Measurements from ENCODE around the gene NTNG2.
A peak's percentile ranks its signal among the peaks of the same experiment; 100 is the strongest.

The NTNG2 gene

DNA sequence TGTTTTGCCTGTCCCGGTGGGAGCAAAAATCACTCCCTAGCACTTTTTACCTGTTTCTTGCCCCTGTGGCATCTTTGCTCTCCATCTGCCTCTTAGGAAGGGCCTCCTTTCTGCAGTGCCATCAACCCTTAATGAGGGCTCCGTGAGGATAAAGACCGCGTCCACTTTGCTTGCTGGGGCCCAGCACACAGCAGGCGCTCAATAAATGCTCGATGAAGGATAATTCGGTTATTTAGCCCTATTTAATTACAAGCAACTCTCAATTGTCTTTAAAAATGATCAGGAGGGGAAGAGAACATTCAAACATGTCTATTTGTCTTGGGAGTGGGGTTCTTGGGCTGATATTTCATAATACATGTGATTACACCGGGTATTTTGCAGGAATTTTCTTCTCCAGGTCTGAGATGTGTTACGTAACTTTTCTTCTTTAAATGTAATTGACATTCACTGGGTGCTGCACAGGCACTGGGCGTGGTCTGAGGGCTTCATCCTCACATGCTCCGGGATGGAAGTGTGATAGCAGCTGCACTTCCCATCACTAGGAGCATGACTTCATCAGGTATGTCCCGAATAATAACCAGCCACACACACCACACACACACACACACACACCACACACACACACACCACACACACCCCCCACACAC lies 19.8 kb upstream of the NTNG2 start:
- Histone ChIP-seq H3K27ac (ENCODE audit: extremely low read depth, low read depth, low read length) (no peak overlapping the region), H3K36me3 (ENCODE audit: control insufficient read depth in 2 of 2, insufficient read depth in 1 of 2, low read length in 2 of 2) (no peaks in the 10 kb centered on the region), H3K4me1 (ENCODE audit: control insufficient read depth, insufficient read depth, low read length) (no peaks in the 10 kb centered on the region), H3K4me3 (ENCODE audit: low read depth, low read length) (no peak overlapping the region), H3K9me3 (ENCODE audit: control insufficient read depth, insufficient read depth, low read depth, low read length) (no peaks in the 10 kb centered on the region)
- POLR2A ChIA-PET: no interaction called here
- TF ChIP-seq GLI2 (tag by site-specific recombination; IDR thresholded peaks at IDR 0.05; ENCODE audit: borderline replicate concordance, low read depth): no peak
- no peak for TF ChIP-seq SP3 (tag by site-specific recombination; IDR thresholded peaks at IDR 0.05)
- TF ChIP-seq ZFP3 (tag by site-specific recombination; IDR thresholded peaks at IDR 0.05; ENCODE audit: low read depth): no peak
- TF ChIP-seq ZNF792 (tag by site-specific recombination; IDR thresholded peaks at IDR 0.05): no peak
- TF ChIP-seq, protein P1, sequence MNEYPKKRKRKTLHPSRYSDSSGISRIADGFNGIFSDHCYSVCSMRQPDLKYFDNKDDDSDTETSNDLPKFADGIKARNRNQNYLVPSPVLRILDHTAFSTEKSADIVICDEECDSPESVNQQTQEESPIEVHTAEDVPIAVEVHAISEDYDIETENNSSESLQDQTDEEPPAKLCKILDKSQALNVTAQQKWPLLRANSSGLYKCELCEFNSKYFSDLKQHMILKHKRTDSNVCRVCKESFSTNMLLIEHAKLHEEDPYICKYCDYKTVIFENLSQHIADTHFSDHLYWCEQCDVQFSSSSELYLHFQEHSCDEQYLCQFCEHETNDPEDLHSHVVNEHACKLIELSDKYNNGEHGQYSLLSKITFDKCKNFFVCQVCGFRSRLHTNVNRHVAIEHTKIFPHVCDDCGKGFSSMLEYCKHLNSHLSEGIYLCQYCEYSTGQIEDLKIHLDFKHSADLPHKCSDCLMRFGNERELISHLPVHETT (tag by site-specific recombination; IDR thresholded peaks at IDR 0.05): no peak
- TF ChIP-seq ZNF660 (tag by site-specific recombination; IDR thresholded peaks at IDR 0.05): no peak
- no peak for TF ChIP-seq ZNF776 (tag by site-specific recombination; IDR thresholded peaks at IDR 0.05; ENCODE audit: borderline replicate concordance)
- TF ChIP-seq ZNF623 (tag by site-specific recombination; IDR thresholded peaks at IDR 0.05): no peak
- no peak for TF ChIP-seq ZNF707 (tag by site-specific recombination; IDR thresholded peaks at IDR 0.05)
- TF ChIP-seq OSR2 (tag by site-specific recombination; IDR thresholded peaks at IDR 0.05): no peak
- CTCF ChIA-PET: interaction anchor here (0.6 to 1.1 kb wide), 3 partner anchors 29 to 382 kb away, joined by 3 to 5 read pairs (median 4); no protein-coding TSS in a partner anchor

- POLR2A ChIA-PET: interaction anchor here (0.5 to 0.7 kb wide), 2 partner anchors 10 to 98 kb away, joined by 5 to 8 read pairs; no protein-coding TSS in a partner anchor
- CTCF ChIA-PET: interaction anchor here (0.5 to 2.8 kb wide), 5 partner anchors 16 to 474 kb away, joined by 3 to 17 read pairs (median 3); no protein-coding TSS in a partner anchor
- H3K4me3 ChIP-seq (ENCODE audit: low read depth, low read length): no peak overlapping the region
- H3K36me3 ChIP-seq (ENCODE audit: control insufficient read depth in 2 of 2, insufficient read depth in 1 of 2, low read length in 2 of 2): no peaks in the 10 kb centered on the region
- 0 out of 2 replicates have a peak, but pooled peaks have one; percentile 21 for TF ChIP-seq SP7 (tag by site-specific recombination; IDR thresholded peaks at IDR 0.05)
- TF ChIP-seq ZNF776 (tag by site-specific recombination; IDR thresholded peaks at IDR 0.05; ENCODE audit: borderline replicate concordance): no peak
- H3K4me1 ChIP-seq (ENCODE audit: control insufficient read depth, insufficient read depth, low read length): no peaks in the 10 kb centered on the region
- H3K9me3 ChIP-seq (ENCODE audit: control insufficient read depth, insufficient read depth, low read depth, low read length): no peaks in the 10 kb centered on the region
- H3K27ac ChIP-seq (ENCODE audit: extremely low read depth, low read depth, low read length): no peak overlapping the region
Measured at GRCh38 chr9:132142924-132143323, 18.9 kb upstream of the NTNG2 start.

DNA sequence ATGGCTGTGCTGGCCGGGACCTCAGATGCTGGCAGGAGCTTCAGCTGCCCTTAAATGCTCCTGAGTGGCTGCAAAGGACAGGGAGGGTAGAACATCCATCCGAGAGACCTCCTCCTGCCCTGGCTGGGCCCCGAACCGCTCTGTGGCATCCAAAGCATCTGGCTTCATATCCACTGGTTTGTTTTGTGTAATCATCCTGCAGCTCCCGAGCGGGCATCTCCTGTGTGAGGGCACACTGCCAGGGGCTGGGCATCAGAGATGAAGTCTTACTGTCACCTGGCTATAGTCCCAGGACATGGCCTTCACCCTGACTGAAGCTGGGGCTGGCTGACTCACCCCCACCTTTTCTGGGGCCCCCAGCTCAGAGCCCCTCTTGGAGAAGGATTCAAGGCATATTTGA lies 18.5 kb upstream of the NTNG2 start:
- no peaks in the 10 kb centered on the region for H3K36me3 ChIP-seq (ENCODE audit: control insufficient read depth in 2 of 2, insufficient read depth in 1 of 2, low read length in 2 of 2)
- H3K4me1 ChIP-seq (ENCODE audit: control insufficient read depth, insufficient read depth, low read length): no peaks in the 10 kb centered on the region
- POLR2A ChIA-PET: interaction anchor here (0.5 to 0.7 kb wide), 2 partner anchors 10 to 98 kb away, joined by 5 to 8 read pairs; no protein-coding TSS in a partner anchor
- H3K9me3 ChIP-seq (ENCODE audit: control insufficient read depth, insufficient read depth, low read depth, low read length): no peaks in the 10 kb centered on the region
- no peak for TF ChIP-seq ZNF133 (tag by site-specific recombination; IDR thresholded peaks at IDR 0.05)
- no peak for TF ChIP-seq ZFP37 (tag by site-specific recombination; IDR thresholded peaks at IDR 0.05)
- no peak for TF ChIP-seq ZNF266 (tag by site-specific recombination; IDR thresholded peaks at IDR 0.05; ENCODE audit: low read depth)
- TF ChIP-seq ZNF558 (tag by site-specific recombination; IDR thresholded peaks at IDR 0.05): no peak
- no peak overlapping the region for H3K27ac ChIP-seq (ENCODE audit: extremely low read depth, low read depth, low read length)
- no peak overlapping the region for H3K4me3 ChIP-seq (ENCODE audit: low read depth, low read length)
- CTCF ChIA-PET: interaction anchor here (0.5 to 2.8 kb wide), 5 partner anchors 16 to 474 kb away, joined by 3 to 17 read pairs (median 3); no protein-coding TSS in a partner anchor

GRCh38 chr9:132144708-132145365 lies 17.0 kb upstream of the NTNG2 start:
- Histone ChIP-seq H3K27ac (ENCODE audit: extremely low read depth, low read depth, low read length) (no peak overlapping the region), H3K4me3 (ENCODE audit: low read depth, low read length) (no peak overlapping the region), H3K9me3 (ENCODE audit: control insufficient read depth, insufficient read depth, low read depth, low read length) (no peaks in the 10 kb centered on the region), H3K36me3 (ENCODE audit: control insufficient read depth in 2 of 2, insufficient read depth in 1 of 2, low read length in 2 of 2) (no peaks in the 10 kb centered on the region), H3K4me1 (ENCODE audit: control insufficient read depth, insufficient read depth, low read length) (no peaks in the 10 kb centered on the region)
- ChIA-PET CTCF (interaction anchor here (0.7 to 2.8 kb wide), 3 partner anchors 15 to 91 kb away, joined by 3 to 17 read pairs (median 3); no protein-coding TSS in a partner anchor), POLR2A (no interaction called here)
- TF ChIP-seq ZNF747 (tag by site-specific recombination; IDR thresholded peaks at IDR 0.05) (no peak), ZNF280D (tag by site-specific recombination; IDR thresholded peaks at IDR 0.05) (no peak), ZNF792 (tag by site-specific recombination; IDR thresholded peaks at IDR 0.05) (no peak), ZNF571 (tag by site-specific recombination; IDR thresholded peaks at IDR 0.05) (no peak), ZNF529 (tag by site-specific recombination; IDR thresholded peaks at IDR 0.05; ENCODE audit: insufficient replicate concordance) (peak; percentile 99)
